Measurements from ENCODE around the gene EVC2.

Gene EVC2

DNA sequence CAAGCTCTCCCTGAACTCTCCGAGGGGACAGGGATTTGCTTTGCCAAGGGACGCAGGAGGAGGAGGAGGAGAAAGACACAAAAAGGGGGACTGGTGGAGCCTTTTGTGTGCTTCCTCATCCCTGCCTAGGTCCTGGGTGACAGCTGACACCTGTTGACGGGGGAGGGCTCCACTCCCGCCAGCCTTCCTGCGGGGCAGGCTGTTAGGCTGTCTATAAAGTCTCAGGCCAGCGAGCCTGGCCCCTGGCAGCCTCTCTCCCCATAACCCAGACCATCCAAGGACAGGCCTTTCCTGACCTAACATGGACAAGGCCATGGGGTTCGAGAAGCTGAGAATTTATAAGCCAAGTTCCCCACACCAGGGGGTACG, 832 bp upstream of the EVC2 start:
- TF ChIP-seq, protein P1, sequence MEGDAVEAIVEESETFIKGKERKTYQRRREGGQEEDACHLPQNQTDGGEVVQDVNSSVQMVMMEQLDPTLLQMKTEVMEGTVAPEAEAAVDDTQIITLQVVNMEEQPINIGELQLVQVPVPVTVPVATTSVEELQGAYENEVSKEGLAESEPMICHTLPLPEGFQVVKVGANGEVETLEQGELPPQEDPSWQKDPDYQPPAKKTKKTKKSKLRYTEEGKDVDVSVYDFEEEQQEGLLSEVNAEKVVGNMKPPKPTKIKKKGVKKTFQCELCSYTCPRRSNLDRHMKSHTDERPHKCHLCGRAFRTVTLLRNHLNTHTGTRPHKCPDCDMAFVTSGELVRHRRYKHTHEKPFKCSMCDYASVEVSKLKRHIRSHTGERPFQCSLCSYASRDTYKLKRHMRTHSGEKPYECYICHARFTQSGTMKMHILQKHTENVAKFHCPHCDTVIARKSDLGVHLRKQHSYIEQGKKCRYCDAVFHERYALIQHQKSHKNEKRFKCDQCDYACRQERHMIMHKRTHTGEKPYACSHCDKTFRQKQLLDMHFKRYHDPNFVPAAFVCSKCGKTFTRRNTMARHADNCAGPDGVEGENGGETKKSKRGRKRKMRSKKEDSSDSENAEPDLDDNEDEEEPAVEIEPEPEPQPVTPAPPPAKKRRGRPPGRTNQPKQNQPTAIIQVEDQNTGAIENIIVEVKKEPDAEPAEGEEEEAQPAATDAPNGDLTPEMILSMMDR (IDR thresholded peaks at IDR 0.05; ENCODE audit: low read length, missing control alignments): no peak
- H3K4me3 ChIP-seq (replicated peaks; ENCODE audit: low read depth, low read length): peak overlapping the region; percentile 74
- no peak for DNase-seq (ENCODE audit: low read depth)

DNA sequence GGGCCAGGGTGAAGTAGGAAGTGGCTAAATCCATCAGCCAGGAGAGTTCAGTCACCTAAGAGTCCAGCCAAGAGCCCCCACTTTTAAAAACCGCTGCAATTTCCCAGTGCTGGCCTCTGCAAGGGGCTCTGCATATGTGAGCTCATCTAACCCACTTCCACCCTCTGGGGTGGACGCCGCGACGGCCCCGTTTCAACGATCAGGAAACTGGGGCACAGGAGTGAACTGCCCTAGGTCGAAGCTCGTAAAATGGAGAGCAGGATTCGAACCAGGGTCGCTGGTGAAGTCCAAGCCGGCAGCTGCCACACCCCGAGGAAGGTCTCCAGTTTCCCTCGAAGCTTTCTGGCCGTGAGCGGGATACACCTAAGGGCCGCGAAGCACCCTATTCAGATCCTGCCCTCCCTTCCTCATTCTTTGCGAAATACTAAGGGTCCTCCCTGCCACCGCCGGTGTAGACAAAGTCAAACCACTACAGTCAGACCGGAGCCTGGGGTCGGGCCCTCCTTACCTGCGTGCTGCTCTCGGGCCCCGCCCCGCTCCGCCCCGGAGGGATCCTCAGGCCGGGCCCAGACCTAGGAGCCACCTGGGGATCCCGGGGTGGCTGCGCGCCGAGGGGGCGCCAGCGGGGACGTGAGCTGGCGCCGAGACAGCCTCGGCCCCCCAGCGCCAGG, 446 bp downstream of the EVC2 start:
- TF ChIP-seq, protein P1 (IDR thresholded peaks at IDR 0.05; ENCODE audit: low read length, missing control alignments): no peak
- no peak for DNase-seq (ENCODE audit: low read depth)
- H3K4me3 ChIP-seq (replicated peaks; ENCODE audit: low read depth, low read length): peak overlapping the region; percentile 74

DNA sequence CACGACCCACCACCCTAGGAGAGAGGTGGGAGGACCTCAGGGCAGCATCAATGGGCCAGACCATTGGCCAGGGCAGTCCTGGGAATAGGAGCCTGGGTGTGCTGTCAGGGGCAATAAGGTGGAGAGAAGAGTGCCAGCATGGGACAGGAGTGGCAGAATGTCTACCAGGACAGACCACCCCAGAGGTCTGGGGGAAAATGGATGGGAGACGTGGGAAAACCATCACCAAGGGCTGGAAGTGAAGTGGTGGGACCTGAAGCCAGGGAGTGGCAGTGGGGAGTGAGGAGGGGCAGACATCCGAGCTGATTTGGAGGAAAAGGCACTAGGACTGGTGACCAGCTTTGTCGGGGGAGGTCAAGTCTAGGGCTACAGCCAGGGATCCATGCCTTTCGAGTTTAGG, 993 bp downstream of the EVC2 start:
- TF ChIP-seq, protein P1 (IDR thresholded peaks at IDR 0.05; ENCODE audit: low read length, missing control alignments): no peak
- DNase-seq (ENCODE audit: low read depth): no peak
- H3K4me3 ChIP-seq (replicated peaks; ENCODE audit: low read depth, low read length): peak overlapping the region; percentile 74

DNA sequence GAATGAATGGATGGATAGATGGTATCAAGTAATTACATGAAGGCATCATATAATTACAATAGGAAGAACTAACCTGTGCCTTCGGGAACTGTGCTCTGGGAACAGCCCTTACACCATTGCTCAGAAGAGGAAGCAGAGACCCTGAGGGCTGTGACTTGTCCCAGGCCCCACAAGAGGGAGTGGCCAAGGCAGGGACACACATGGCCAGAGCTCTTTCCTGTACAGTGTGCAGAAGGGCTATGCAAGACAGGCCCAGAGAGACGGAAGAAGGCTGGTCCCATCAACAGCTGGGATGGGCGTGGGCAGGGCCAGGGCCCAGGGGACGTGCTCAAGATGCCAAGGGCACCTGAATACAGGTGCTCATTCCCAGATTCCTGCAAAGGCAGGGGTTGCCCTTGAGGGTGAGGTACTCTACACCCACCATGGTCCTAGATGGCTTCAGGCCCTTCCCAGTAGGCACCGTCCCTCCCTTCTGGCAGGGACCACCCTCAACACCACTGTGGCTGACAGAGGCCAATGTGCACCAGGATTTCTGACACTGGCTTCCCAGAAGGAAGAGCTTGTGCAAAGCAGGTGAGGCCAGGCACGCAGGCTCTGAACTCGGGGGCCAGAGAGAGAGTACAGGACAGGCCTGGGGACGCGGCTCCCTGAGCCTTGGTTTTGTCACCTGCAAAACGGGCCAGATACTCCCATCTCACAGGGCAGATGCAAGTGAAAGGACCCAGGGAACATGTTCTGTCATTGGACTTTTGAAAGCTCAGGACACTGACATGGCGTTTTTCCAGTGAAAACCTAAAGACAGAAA, 1.7 kb downstream of the EVC2 start:
- no peak for DNase-seq (ENCODE audit: low read depth)
- H3K4me3 ChIP-seq (replicated peaks; ENCODE audit: low read depth, low read length): peak overlapping the region; percentile 2
- TF ChIP-seq, protein P1 (IDR thresholded peaks at IDR 0.05; ENCODE audit: low read length, missing control alignments): no peak

DNA sequence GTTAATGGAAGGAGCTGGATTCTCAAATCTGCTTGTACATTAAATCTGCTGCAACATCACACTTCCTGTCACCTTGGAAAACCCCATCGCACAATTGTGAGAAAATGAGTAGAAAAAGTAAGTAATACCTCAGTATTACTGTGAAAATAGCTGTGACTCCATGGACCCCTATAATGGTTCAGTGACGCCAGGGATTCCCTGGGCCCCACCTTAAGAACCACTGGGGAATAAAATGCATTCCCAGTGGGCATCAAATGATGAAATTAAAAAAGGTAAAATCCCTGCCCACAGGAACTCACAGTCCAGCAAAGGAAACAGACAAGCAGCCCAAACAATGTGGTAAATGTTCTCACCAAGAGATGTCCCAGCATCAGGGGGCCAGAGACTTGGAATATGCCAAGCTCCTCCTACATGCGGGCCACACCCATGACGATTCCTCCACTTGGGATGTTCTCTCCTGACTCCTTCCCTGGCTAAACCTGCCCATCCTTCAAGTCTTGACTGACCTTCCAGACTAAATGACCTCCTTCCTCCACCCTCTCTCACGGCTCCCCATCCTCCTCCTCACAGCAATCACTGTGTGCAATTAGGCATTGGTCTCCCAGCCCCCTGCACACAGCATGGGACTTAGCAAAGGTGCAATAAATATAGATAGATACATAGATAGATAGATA, 2.6 kb downstream of the EVC2 start:
- peak; percentile 64 for DNase-seq (ENCODE audit: low read depth)
- no peak overlapping the region for H3K4me3 ChIP-seq (replicated peaks; ENCODE audit: low read depth, low read length)
- TF ChIP-seq, protein P1 (IDR thresholded peaks at IDR 0.05; ENCODE audit: low read length, missing control alignments): no peak

DNA sequence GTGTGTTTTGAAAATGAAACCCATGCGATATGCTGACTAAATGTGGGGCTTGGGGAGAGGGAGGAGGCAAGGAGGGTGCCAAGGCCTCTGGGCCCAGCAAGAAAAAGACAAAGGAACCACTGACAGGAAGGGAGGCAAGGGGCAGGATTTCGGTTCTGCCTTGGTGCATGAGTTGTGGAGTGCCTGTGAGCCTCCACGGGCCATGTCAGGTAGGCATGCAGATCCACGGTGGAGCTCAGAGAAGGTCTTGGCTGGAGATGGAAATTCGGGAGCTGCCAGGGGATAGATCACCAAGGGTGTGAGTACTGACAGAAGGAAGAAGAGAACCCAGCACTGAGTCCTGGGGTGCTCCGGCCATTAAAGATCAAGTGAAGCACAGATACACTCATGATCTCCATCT, 4.1 kb downstream of the EVC2 start:
- TF ChIP-seq, protein P1 (IDR thresholded peaks at IDR 0.05; ENCODE audit: low read length, missing control alignments): no peak
- no peak for DNase-seq (ENCODE audit: low read depth)
- no peak overlapping the region for H3K4me3 ChIP-seq (replicated peaks; ENCODE audit: low read depth, low read length)

Measured in fibroblast of pulmonary artery (primary cell).